ENCODE measurements around the gene TMC1.

DNA sequence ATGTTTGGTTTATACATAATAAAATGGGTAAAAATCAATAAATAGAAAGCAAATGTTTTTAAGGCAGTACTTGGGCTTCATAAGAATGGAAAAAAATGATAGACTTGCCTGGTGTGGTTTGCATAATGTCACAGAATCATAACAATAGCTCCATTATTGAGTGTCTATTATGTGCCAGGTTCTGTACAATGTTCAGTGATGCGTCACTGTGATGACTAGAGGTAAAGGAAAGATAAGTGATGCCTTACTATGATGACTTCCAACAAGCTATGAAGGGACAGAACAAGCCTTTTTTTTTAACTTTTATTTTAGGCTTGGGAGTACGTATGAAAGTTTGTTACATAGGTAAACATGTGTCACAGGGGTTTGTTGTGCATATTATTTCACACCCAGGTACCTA, 128.8 kb downstream of the TMC1 start:
- TF ChIP-seq, protein P1, sequence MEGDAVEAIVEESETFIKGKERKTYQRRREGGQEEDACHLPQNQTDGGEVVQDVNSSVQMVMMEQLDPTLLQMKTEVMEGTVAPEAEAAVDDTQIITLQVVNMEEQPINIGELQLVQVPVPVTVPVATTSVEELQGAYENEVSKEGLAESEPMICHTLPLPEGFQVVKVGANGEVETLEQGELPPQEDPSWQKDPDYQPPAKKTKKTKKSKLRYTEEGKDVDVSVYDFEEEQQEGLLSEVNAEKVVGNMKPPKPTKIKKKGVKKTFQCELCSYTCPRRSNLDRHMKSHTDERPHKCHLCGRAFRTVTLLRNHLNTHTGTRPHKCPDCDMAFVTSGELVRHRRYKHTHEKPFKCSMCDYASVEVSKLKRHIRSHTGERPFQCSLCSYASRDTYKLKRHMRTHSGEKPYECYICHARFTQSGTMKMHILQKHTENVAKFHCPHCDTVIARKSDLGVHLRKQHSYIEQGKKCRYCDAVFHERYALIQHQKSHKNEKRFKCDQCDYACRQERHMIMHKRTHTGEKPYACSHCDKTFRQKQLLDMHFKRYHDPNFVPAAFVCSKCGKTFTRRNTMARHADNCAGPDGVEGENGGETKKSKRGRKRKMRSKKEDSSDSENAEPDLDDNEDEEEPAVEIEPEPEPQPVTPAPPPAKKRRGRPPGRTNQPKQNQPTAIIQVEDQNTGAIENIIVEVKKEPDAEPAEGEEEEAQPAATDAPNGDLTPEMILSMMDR (IDR thresholded peaks at IDR 0.05; ENCODE audit: low read depth, low read length), result no peak
- TF ChIP-seq POLR2A (IDR thresholded peaks at IDR 0.05; ENCODE audit: extremely low read depth, insufficient read length), result no peak
- TF ChIP-seq, protein P2, sequence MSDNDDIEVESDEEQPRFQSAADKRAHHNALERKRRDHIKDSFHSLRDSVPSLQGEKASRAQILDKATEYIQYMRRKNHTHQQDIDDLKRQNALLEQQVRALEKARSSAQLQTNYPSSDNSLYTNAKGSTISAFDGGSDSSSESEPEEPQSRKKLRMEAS (IDR thresholded peaks at IDR 0.05; ENCODE audit: low read depth, low read length), result no peak

All from NB4 (cell line).